HEK293T (cell line): ENCODE results near the gene TBCK.

Source experiments
- ARNT ChIP-seq: fragments of 450-650 bp; IDR thresholded peaks from 2 replicates; pipeline ENCODE4 v1.6.1; 2017; ENCODE audit warnings: mild to moderate bottlenecking
- CTBP1 ChIP-seq: fragments of 450-650 bp; IDR thresholded peaks from 2 replicates; pipeline ENCODE4 v1.6.1; 2016; ENCODE audit warnings: borderline replicate concordance
- ELF4 ChIP-seq: fragments of 450-650 bp; IDR thresholded peaks from 2 replicates; pipeline ENCODE4 v1.6.1; 2017; ENCODE audit warnings: antibody characterized with exemption
- FOXA1 ChIP-seq: fragments of 450-650 bp; IDR thresholded peaks from 2 replicates; pipeline ENCODE4 v1.6.1; 2016; ENCODE audit warnings: mild to moderate bottlenecking
- FOXK2 ChIP-seq: fragments of 450-650 bp; IDR thresholded peaks from 2 replicates; pipeline ENCODE4 v1.6.1; 2016; ENCODE audit warnings: mild to moderate bottlenecking
- FOXM1 ChIP-seq: fragments of 450-650 bp; IDR thresholded peaks from 2 replicates; pipeline ENCODE4 v1.6.1; 2017; ENCODE audit warnings: mild to moderate bottlenecking, borderline replicate concordance
- HDGF ChIP-seq: fragments of 450-650 bp; IDR thresholded peaks from 2 replicates; pipeline ENCODE4 v1.6.1; 2017; ENCODE audit warnings: antibody characterized with exemption, borderline replicate concordance
- L3MBTL2 ChIP-seq: fragments of 450-650 bp; conservative IDR thresholded peaks from 2 replicates; pipeline ENCODE4 v1.6.1; 2016; ENCODE audit warnings: mild to moderate bottlenecking
- LEF1 ChIP-seq: fragments of 450-650 bp; IDR thresholded peaks from 2 replicates; pipeline ENCODE4 v1.6.1; 2017; ENCODE audit warnings: mild to moderate bottlenecking, borderline replicate concordance
- NFRKB ChIP-seq: fragments of 450-650 bp; IDR thresholded peaks from 2 replicates; pipeline ENCODE4 v1.6.1; 2016; ENCODE audit warnings: mild to moderate bottlenecking, moderate library complexity
- SP1 ChIP-seq: fragments of 450-650 bp; IDR thresholded peaks from 2 replicates; pipeline ENCODE4 v1.6.1; 2017
- SUZ12 ChIP-seq: fragments of 450-650 bp; IDR thresholded peaks from 2 replicates; pipeline ENCODE4 v1.6.1; 2016; ENCODE audit warnings: mild to moderate bottlenecking
- TF ChIP-seq, protein P1 (sequence below): fragments of 450-650 bp; IDR thresholded peaks from 2 replicates; pipeline ENCODE4 v1.6.1; 2016

DNA sequence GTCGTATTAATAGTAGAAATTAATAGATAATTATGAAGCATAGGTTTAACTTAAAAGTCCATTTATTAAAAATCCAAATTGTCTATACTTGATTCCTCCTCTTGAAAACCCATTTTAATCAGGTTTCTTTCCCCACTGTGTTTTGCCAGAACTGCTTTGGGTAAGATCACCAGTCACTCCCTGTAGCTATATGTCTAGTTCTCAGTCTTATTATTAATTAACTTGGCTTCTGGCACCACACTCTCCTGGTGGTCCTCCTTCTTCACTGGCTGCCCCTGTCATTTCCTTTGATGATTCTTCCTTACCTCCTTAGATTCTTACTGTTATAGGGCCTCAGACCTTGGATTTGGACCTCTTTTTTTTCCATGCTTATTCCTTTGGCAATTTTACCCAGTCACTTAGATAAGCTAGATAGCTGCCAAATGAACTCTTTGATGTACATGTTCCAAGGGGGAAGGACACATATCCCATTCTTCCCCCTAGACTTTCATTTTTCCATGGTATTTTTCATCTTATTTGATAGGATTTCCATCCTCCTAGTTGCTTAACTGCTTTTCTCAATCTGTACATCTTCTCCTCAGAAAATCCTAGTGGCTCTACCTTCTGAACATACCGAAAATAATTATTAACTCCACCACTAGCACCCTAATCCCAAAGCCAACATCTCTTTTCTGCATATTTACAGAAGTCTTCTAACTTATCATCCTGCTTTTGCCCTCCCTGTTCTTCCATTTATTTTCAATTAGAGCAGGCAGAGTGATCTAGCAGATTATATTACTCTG is 28.0 kb upstream of the TBCK start:
- TF ChIP-seq SP1, result no peak
- no peak for TF ChIP-seq ARNT
- no peak for TF ChIP-seq SUZ12
- no peak for TF ChIP-seq L3MBTL2
- no peak for TF ChIP-seq FOXM1
- no peak for TF ChIP-seq FOXA1
- TF ChIP-seq, protein P1, sequence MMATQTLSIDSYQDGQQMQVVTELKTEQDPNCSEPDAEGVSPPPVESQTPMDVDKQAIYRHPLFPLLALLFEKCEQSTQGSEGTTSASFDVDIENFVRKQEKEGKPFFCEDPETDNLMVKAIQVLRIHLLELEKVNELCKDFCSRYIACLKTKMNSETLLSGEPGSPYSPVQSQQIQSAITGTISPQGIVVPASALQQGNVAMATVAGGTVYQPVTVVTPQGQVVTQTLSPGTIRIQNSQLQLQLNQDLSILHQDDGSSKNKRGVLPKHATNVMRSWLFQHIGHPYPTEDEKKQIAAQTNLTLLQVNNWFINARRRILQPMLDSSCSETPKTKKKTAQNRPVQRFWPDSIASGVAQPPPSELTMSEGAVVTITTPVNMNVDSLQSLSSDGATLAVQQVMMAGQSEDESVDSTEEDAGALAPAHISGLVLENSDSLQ, result no peak
- TF ChIP-seq ELF4, result no peak
- no peak for TF ChIP-seq NFRKB
- TF ChIP-seq FOXK2, result no peak
- no peak for TF ChIP-seq LEF1
- no peak for TF ChIP-seq CTBP1
- no peak for TF ChIP-seq HDGF
